ENCODE measurements around the gene POLR1C.

DNA sequence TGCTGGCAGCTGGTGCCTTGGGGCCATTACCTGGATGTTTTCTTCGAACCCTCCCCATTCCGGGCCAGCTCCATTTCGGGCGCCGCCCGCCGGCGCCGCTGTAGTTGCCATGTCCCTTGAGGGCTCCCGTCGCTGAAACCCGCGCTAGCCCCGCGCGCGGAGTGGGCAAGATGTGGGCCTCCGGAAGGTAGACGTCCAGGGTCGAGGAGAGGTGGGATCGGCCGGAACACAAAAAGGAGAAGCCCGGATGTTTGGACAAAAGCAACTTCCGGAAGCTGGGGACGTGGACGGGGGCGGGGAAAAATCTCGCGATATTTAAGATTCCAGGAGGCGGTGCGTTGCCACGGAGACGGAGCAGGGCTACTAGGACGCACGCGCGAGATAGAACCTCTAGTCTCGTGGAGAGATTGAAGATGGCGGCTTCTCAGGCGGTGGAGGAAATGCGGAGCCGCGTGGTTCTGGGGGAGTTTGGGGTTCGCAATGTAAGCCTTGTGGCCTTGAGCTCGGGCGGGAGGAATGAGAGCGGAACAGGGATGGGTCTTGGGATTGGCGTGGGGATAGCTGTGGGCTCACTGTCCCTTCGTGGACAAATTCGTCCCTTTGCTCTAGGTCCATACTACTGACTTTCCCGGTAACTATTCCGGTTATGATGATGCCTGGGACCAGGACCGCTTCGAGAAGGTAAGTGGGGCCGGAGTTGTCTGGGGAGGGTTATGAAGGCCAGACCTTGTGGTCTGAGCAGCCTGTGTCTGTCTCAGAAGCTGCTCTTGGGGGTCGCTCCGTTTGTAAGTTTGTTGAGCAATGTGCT lies at the start of gene POLR1C, which contains the start of gene YIPF3:
- TF ChIP-seq CTCF (IDR thresholded peaks at IDR 0.05) (no peak), POLR2AphosphoS5 (IDR thresholded peaks at IDR 0.05) (peak; percentile 48 to 72 (median 63)), EP300 (IDR thresholded peaks at IDR 0.05; ENCODE audit: low read depth) (no peak), POLR2A (IDR thresholded peaks at IDR 0.05) (peak; percentile 70)

Data from transverse colon (tissue), 4 donors.